Measurements from ENCODE around the gene BCL2. TPM values are rescaled to one million over a fixed set of nuclear protein-coding genes. Genes with fewer than 3 reads are reported as not detected.

The BCL2 gene
- total RNA-seq, 2 donors from 2014 or later, result 56.5 to 83.5 TPM

DNA sequence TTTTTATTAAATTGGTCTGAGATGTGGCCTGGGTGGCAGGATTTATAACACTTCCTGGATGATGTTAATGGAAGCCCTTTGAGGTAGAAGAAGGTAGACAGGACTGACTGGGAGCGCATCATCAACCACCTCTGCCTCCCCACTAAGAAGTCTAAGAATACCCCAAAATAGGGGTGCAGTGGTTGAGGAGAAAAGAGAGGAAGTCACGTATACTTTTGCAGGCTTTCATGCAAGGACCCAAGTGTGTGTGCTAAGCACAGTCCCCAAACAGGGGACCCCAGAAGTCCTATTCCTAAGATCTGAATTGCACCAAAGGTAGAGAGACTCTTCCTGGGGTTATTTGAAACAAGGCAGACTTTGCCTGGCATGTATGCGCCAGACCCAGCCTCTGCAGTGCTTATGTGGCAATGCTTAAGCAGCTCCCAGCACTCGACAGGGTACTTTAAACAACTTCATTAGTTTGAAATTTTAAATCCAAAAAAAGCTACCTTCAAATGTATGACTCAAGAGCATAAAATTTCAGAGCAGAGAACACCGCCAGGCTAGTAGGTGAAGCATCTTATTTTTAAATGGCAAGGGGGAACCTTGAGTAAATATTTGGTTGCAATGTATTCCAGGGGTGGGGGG, 35.3 kb downstream of the BCL2 start:
- peaks cover 9 to 50% of the 10 kb centered on the region in 2 donors for H3K36me3 Mint-ChIP-seq
- H3K27ac Mint-ChIP-seq, result peak overlapping the region in 1 of 2 donors; percentile 40
- peaks cover 0 to 6% of the 10 kb centered on the region in 2 donors for H3K9me3 Mint-ChIP-seq
- DNase-seq (ENCODE audit: low spot score in 2 of 2), result no peak
- ATAC-seq, result no peak

DNA sequence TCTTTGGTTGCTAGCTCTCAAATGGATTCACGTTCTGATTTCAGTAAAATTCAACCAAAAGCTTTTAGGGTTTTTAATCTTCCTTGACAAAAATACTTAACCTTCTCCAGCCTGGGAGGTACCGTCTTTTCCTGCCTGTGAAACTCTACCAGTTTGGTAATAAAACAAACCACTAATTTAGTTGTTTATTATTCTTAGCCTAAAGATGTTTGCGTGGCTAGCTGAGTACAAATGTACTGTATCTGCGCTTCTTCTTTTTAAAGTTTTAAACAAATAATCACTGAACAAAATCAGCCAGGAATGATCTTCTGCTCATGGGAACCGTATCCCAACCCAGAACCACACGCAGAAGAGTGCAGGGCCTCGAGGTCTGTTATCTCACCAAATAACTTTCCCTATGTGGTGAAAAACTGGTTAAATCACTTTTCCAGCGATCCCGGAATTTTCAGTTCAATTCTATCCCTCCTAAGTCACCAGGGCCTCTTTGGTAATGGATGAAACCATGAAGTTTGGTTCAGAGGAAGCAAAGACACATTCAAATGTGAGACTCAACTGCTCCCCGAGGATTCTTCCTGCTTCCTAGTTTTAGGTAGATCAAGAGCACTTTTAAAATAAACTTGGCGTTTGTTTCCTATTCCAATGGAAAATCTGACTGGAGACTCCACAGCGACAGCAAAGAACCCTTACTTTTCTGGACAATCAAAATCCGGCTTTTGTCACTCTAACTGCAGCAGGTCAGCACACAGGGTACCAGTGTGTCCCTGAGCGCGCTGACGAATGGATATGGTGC, 36.1 kb downstream of the BCL2 start:
- ATAC-seq, result no peak
- Mint-ChIP-seq H3K27ac (peak overlapping the region in 1 of 2 donors; percentile 6), H3K36me3 (peaks cover 9 to 57% of the 10 kb centered on the region in 2 donors), H3K9me3 (peaks cover 0 to 6% of the 10 kb centered on the region in 2 donors)
- DNase-seq (ENCODE audit: low spot score in 2 of 2), result no peak

DNA sequence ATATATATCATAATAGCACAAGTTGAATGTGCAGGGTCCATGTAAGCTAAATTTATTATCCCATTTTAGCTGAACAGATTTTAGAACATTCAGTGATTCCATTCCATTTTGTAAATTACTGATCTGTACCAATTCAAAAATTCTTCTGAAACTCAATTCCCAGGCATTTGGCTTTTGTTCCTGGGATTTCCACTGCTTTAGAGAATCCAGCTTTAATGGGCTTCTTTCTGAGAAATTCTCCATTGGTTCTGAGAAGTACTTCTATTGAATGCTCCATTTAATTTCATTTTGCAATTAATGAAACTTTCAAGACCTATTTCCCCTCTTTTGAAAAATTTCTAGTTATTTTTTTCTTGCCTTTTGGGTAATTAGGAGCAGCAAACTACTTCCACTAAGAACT, 36.8 kb downstream of the BCL2 start:
- Mint-ChIP-seq H3K27ac (no peak overlapping the region), H3K36me3 (peaks cover 9 to 65% of the 10 kb centered on the region in 2 donors), H3K9me3 (peaks cover 0 to 6% of the 10 kb centered on the region in 2 donors)
- no peak for DNase-seq (ENCODE audit: low spot score in 2 of 2)
- no peak for ATAC-seq

DNA sequence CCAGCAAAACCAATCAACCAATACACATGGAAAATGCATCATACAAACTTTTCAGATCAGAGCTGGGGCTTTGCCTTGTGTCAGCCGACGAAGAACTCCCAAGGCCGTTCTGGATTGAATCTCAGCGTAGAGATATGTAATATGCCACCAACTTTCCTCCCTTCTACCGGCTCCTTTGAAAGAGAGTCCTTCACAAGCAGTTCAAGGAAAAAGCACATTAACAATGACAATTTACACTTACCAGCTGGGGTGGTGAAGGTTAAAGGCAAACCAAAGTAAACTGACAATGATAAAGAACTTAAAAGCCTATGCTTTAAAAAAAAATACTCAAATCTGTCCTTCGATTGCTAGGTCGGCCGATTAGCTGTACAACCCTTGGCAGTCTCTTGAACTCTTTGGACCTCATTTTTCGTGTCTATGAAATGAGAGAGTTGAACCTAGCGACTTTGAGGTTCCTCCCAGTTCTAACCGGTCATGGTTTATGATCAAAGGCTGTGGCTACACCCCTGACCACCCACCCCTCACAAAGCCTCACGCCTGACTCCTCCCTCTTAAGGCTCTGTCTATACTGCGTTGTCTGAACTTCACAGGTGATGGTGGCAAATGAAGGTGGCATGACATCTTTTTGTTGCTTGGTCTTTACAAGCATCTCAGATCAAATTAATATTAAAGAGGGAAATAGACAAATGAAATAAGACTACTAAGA, 46.2 kb downstream of the BCL2 start:
- Mint-ChIP-seq H3K27ac (no peak overlapping the region), H3K9me3 (no peaks in the 10 kb centered on the region), H3K36me3 (peaks cover 0 to 52% of the 10 kb centered on the region in 2 donors)
- ATAC-seq, result no peak
- DNase-seq (ENCODE audit: low spot score in 2 of 2), result no peak

DNA sequence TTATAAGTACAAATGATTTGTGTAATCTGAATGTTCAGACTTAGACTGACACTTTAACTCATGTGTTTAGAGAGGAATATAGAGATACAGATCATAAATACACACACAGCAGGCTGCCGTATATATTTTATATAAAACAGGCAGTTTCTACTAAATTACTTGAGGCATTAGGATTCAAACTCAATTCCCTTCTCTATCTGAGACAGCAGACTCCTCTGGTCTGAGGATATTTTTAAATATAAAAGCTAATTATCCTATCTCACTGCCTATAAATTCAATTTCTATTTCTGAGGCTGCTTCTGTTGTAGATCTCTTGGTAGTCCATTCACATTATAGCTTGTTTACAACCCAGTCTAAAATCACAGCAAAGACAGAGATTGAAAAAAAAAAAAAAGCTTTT, 46.9 kb downstream of the BCL2 start:
- no peak for DNase-seq (ENCODE audit: low spot score in 2 of 2)
- Mint-ChIP-seq H3K36me3 (peaks cover 0 to 45% of the 10 kb centered on the region in 2 donors), H3K27ac (no peak overlapping the region), H3K9me3 (no peaks in the 10 kb centered on the region)
- no peak for ATAC-seq

DNA sequence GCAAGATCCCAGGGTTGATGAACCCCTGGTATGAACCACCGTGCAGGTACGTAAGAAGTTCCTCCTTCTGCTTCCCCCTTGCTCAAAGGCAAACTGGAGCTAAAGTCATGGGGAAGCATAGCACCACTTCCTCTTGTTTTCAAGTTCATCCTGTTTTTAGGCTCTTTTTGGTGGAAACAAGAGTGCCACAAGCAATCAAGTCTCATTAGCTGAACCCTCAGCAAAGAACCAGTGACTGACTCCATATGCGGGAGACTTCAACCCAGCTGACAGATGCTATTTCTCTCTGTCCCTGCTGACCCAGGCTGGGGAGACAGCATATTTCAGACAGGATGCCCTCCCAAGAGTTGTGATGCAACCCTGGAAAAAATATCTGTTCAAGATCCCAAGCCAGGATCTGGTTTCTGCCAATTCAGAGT, 47.7 kb downstream of the BCL2 start:
- DNase-seq (ENCODE audit: low spot score in 2 of 2) (no peak), ATAC-seq (no peak)
- Mint-ChIP-seq H3K27ac (no peak overlapping the region), H3K9me3 (no peaks in the 10 kb centered on the region), H3K36me3 (peaks cover 0 to 40% of the 10 kb centered on the region in 2 donors)

DNA sequence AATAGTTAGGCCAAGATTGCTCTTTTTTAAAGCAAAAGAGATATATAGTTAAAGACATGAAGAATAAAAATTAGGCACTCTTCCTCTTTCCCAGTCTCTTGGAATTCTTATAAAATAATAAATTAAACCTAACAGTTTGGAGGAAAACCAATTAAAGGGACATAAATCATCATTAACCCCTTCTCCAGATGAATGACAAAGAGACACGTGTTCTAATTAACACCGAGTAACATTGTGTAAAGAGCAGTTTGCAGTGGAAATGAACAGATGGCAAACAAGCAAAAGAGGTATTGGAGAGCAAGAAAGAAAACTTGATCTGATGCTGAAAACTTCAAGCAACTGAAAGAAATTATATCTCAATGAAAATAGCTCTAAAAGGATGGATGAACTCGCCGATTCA, 48.4 kb downstream of the BCL2 start:
- no peak for ATAC-seq
- Mint-ChIP-seq H3K9me3 (no peaks in the 10 kb centered on the region), H3K36me3 (peaks cover 0 to 33% of the 10 kb centered on the region in 2 donors), H3K27ac (no peak overlapping the region)
- DNase-seq (ENCODE audit: low spot score in 2 of 2), result no peak

DNA sequence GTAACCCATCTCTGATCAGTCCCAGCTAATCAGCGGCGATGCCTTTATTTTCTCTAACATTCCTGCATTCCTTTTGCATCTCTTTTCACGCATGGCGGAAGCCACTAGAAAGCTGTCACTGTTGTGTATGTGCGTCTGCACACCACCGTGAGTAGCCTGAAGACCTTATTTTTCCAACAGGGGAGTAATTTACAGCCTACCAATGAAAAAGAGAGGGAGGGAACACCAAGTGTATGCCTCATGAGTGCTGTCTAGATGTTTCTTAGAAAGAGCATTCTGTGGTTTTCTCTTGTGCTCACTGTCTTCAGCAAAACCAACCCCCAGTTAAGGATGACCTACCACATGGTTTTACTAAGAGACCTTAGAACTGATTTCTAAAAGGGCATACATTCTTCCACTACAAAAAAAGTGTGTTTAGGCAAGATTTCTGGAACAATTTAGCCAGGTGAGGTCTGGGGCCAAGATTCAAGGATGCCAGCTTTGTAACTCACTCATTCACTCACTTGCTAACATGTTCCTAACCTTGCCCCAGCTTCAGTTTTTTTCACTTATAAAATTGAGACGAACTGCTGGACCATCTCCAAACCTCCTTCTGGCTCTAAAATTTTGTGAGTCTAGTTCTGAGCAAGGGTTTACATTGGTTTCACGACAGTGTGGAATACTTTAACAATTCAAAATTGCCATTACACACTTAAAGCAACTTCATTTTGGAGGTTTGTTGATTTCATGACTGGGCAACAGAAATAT, 51.4 kb downstream of the BCL2 start:
- peak overlapping the region in 1 of 2 donors; percentile 38 for H3K27ac Mint-ChIP-seq
- peaks cover 0 to 12% of the 10 kb centered on the region in 2 donors for H3K36me3 Mint-ChIP-seq
- H3K9me3 Mint-ChIP-seq, result no peaks in the 10 kb centered on the region
- no peak for DNase-seq (ENCODE audit: low spot score in 2 of 2)
- ATAC-seq, result peak; percentile 82 to 87

DNA sequence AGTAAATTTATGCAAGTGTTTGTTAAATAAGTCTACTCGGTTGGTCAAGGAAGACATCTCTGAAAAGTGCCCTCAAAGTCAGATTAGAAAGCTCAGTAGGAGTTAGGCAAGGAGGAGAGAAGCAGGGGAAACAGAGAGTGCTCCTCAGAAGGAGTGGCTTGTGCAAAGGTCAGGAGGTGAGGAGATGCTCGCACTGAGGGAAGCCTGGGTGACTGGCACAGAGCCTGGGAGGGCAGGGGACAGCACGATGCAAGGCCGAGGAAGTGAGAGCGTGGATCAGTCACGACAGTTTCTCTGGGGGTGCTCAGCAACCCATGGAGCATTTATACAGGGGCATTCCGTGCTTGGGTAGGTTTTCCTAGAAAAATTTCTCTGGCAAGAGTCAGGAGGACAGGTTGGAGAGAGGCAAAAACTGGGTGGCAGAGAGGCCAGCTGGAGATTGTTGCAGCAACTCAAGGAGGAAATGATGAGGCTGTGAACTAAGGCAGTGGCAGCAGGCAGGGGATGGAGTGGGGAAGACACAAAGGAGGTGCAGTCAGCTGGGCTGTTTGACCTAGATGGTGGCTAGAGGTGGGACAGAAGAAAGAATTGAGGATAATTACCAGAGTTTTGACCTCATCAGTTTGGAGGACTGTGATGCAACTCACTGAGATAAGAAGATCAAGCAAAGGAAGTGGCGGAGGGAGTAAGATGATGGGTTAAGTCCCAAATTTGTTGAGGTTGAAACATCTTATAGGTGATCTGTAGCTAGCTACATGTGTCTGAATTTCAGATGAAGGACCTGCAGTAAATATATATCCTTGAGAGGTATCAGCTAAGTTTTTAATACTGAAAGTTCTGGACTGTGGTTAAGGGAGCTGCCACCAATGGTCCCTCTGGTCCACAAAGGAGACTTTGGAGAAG, 52.4 kb downstream of the BCL2 start:
- peak overlapping the region in 1 of 2 donors; percentile 38 for H3K27ac Mint-ChIP-seq
- H3K9me3 Mint-ChIP-seq, result no peaks in the 10 kb centered on the region
- DNase-seq (ENCODE audit: low spot score in 2 of 2), result no peak
- ATAC-seq, result peak in 1 of 2 donors; percentile 62
- H3K36me3 Mint-ChIP-seq, result peaks cover 0 to 13% of the 10 kb centered on the region in 2 donors

DNA sequence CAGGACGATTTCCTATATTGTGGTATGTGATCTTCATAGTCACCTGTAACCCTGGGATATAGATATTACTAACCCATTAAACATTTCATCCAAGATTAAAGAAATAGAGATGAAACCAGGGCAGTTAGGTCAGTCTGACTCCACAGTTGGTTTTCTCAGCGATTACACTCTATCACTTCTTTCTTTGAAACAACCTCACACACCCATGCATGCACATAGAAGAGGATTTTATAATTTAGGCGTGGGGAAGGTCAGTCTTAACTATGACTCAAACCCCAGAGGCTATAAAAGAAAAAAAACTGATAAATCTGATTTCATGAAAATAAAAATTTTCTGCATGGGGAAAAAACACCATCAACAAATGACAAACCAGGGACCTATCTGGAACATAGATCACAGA, 54.2 kb downstream of the BCL2 start:
- DNase-seq (ENCODE audit: low spot score in 2 of 2), result no peak
- H3K27ac Mint-ChIP-seq, result no peak overlapping the region
- peaks cover 0 to 19% of the 10 kb centered on the region in 2 donors for H3K36me3 Mint-ChIP-seq
- H3K9me3 Mint-ChIP-seq, result no peaks in the 10 kb centered on the region
- ATAC-seq, result no peak

DNA sequence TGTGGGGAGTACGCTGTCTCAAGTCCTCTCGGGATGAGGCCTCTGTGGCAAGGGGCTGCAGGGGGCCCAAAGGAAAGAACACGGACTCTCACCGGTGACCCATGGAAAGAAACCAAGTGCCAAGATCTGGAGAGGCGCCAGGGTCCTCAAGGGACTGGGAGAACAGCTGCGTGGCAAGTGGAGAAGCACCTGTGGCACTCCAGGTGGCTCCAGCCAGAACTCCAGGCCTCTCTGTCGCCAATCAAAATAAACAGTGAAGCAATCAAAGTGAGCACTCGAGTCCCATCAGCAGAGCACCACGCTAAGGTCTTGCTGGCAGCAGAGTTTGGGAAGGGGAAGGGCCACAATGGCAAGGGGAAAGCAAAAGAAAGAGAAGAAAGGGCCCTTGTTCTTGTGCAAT, 54.7 kb downstream of the BCL2 start:
- DNase-seq (ENCODE audit: low spot score in 2 of 2) (no peak), ATAC-seq (no peak)
- no peaks in the 10 kb centered on the region for H3K9me3 Mint-ChIP-seq
- H3K27ac Mint-ChIP-seq, result no peak overlapping the region
- H3K36me3 Mint-ChIP-seq, result peaks cover 0 to 20% of the 10 kb centered on the region in 2 donors

DNA sequence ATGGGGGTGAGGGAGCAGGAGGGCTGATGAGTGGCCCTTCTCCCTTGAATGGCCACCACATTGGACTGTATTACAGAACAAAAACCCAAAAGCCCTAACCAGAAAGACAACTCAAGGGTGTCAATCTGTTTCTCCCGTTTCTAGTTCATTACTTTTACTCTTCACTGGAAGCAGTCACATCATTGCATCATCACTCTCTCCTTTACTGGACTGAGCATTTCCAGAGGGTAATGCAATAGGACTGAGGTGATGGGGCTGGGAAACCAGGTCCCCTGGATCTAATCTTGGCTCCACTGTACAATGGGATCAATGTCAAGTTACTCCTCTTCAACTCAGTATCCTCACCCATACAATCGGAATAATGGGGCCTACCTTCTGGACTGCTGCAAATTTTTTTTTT, 56.1 kb downstream of the BCL2 start:
- Mint-ChIP-seq H3K27ac (peak overlapping the region in 1 of 2 donors; percentile 17), H3K36me3 (peaks cover 7 to 29% of the 10 kb centered on the region in 2 donors), H3K9me3 (no peaks in the 10 kb centered on the region)
- ATAC-seq (no peak), DNase-seq (ENCODE audit: low spot score in 2 of 2) (no peak)

DNA sequence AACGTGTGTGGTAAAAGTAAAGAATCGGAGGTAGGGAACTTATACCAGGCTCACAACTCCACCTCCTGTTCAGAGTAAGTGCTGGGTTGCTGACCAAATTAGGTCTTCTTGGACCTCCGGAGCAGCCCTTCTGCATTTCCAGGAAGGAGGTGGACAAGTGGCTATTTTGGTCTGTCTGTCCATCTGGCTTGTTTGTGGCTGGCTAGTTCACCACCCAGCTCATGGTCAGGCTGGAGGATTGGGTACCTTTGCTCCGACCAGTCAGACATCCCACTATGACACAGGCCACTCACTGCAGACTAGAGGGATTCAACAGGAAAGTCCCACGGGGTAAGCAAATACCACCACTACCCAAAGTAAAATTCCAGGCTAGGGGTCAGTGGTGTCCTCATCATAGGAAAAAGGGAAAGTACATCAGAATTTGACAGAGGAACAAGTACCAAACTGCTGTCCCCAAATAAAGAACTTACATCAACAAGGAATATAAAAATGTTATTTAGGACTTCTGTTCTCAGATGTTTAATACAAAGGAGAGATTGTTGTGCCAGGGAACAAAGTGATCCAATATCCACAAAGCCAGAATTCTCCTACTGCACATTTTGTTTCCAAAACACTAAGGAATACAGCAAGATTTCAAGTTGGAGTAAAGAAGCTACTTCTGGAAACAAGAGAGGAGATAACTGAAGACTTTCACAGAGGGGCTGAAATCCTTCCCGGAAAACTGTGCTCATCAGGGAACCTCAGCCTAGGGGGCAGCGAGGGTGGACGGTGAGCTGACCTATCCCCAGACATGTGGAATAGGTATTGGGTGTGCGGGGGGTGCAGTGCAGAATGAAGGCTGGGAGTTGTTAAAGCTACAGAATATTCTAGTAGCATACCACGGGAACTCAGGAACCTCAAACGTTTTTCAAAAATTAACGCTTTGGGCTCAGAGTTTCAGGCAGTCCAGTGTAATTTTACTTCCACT, 56.9 kb downstream of the BCL2 start:
- DNase-seq (ENCODE audit: low spot score in 2 of 2), result no peak
- no peak for ATAC-seq
- Mint-ChIP-seq H3K27ac (peak overlapping the region in 1 of 2 donors; percentile 65), H3K36me3 (peaks cover 7 to 32% of the 10 kb centered on the region in 2 donors), H3K9me3 (peaks cover 0 to 2% of the 10 kb centered on the region in 2 donors)

DNA sequence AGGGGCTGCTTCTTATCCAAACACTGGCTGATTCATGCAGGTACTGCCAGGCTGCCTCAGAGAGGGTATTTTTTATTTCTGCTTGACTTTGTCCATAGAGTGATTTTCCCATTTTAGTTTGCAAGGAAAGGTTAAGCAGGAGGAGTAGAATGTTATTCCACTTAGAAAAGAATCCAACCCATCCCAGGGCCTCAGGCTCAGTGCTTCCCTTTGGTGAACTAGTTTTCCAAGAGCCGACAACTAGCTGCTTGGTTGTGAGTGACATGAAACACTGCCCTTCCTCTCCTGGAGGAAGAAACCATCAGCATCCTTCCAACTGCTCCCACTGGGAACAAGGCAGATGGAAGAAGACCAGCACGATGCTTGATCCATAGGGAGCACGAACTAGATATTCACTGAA, 58.5 kb downstream of the BCL2 start:
- Mint-ChIP-seq H3K27ac (peak overlapping the region in 1 of 2 donors; percentile 82), H3K36me3 (peaks cover 7 to 46% of the 10 kb centered on the region in 2 donors), H3K9me3 (peaks cover 0 to 5% of the 10 kb centered on the region in 2 donors)
- ATAC-seq (no peak), DNase-seq (ENCODE audit: low spot score in 2 of 2) (no peak)

DNA sequence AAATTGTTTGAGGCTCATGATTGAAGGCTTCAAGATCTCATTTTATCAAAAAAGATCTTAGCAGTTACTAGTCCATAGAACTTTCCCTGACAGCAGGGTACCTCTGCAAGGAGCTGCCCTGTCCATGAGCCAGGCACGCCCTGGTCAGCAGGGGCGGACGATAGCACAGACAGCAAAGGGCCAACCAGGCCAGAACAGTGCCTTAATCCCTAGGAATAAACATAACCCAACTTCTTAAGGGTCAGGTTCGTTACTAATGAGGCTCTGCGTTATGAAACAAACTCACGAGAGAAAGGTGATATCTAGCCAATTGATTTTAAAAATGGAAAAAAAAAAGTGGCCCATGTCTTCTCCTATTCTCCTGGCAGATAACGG, 59.2 kb downstream of the BCL2 start:
- Mint-ChIP-seq H3K36me3 (peaks cover 7 to 53% of the 10 kb centered on the region in 2 donors), H3K27ac (peak overlapping the region in 1 of 2 donors; percentile 82), H3K9me3 (peaks cover 0 to 5% of the 10 kb centered on the region in 2 donors)
- no peak for DNase-seq (ENCODE audit: low spot score in 2 of 2)
- ATAC-seq, result no peak
